PC-9 (cell line): ENCODE results near the gene SLC44A3. TPM values are rescaled to one million over a fixed set of nuclear protein-coding genes. Genes with fewer than 3 reads are reported as not detected.

Source experiments
- BruUV-seq: library from RNA; stranded (reverse); fragments of 400-500 nt; replicated peaks from 2 replicates; lab custom pipeline; 2021; lab: Mats Ljungman, UMichigan
- CTCF ChIA-PET: fragments of 300-600 bp; sonication (Branson Sonifier 250); formaldehyde crosslinking; loops from one replicate; lab custom pipeline; 2022; ENCODE audit warnings: antibody characterized with exemption; lab: Charles Lee
- POLR2A ChIA-PET: fragments of 300-600 bp; sonication (Branson Sonifier 250); formaldehyde crosslinking; loops from one replicate; lab custom pipeline; 2022; ENCODE audit warnings: antibody characterized with exemption; ENCODE audit not compliant: unreplicated experiment; lab: Charles Lee
- DNase-seq, 2 experiments: peaks; one replicate each; pipeline versions ENCODE4 v3.0.0 to v3.0.0-alpha.2; 2015 to 2022; ENCODE audit warnings: mixed read lengths in 1 of 2
- H2AFZ ChIP-seq: fragments of 200-600 bp; sonication (generic); 2 replicates; pipeline ENCODE4 v1.8.1; 2017; ENCODE audit warnings: antibody characterized with exemption
- H3F3A ChIP-seq: fragments of 200-600 bp; sonication (generic); 2 replicates; pipeline ENCODE4 v1.8.1; 2017; ENCODE audit warnings: antibody characterized with exemption, mild to moderate bottlenecking, low read depth; ENCODE audit not compliant: insufficient read depth
- H3K27ac ChIP-seq: fragments of 200-600 bp; sonication (generic); 2 replicates; pipeline ENCODE4 v1.6.1; 2016; ENCODE audit warnings: mixed run types
- H3K27me3 ChIP-seq: fragments of 200-600 bp; sonication (generic); 2 replicates; pipeline ENCODE4 v1.6.1; 2016; ENCODE audit warnings: low read depth, mixed run types; ENCODE audit not compliant: insufficient read depth
- H3K36me3 ChIP-seq: fragments of 200-600 bp; sonication (generic); 2 replicates; pipeline ENCODE4 v1.6.1; 2016; ENCODE audit warnings: low read depth, mixed run types
- H3K4me1 ChIP-seq: fragments of 200-600 bp; sonication (generic); replicated peaks from 2 replicates; pipeline ENCODE4 v1.6.1; 2016; ENCODE audit warnings: mixed run types; ENCODE audit not compliant: insufficient read depth
- H3K4me2 ChIP-seq: fragments of 200-600 bp; sonication (generic); 2 replicates; pipeline ENCODE4 v1.6.1; 2017; ENCODE audit warnings: mixed run types
- H3K4me3 ChIP-seq: fragments of 200-600 bp; sonication (generic); 2 replicates; pipeline ENCODE4 v1.6.1; 2016; ENCODE audit warnings: mixed run types
- H3K79me2 ChIP-seq: fragments of 200-600 bp; sonication (generic); 2 replicates; pipeline ENCODE4 v1.6.1; 2017; ENCODE audit warnings: low read depth, mixed run types
- H3K9me2 ChIP-seq: fragments of 200-600 bp; sonication (generic); 2 replicates; pipeline ENCODE4 v1.8.1; 2017; ENCODE audit warnings: mild to moderate bottlenecking; ENCODE audit not compliant: insufficient read depth
- H3K9me3 ChIP-seq: fragments of 200-600 bp; sonication (generic); 2 replicates; pipeline ENCODE4 v1.8.1; 2016; ENCODE audit warnings: low read depth; ENCODE audit not compliant: insufficient read depth
- H4K20me1 ChIP-seq: fragments of 200-600 bp; sonication (generic); 2 replicates; pipeline ENCODE4 v1.8.1; 2017; ENCODE audit not compliant: insufficient read depth
- EZH2 ChIP-seq: fragments of 200-600 bp; sonication (generic); IDR thresholded peaks from 2 replicates; pipeline ENCODE4 v1.8.0; 2017; ENCODE audit warnings: antibody characterized with exemption, low read depth
- intact Hi-C: fragments of 100-400 bp; cut with micrococcal nuclease; formaldehyde crosslinking; loops from one replicate; pipeline ENCODE4 v1.10.0; 2022; ENCODE audit not compliant: unreplicated experiment
- total RNA-seq: library from RNA; stranded (reverse); gene quantifications from 2 replicates; pipeline ENCODE4 v1.2.3, GENCODE V29; 2021
- TF ChIP-seq, protein P1 (sequence below): fragments of 200-600 bp; sonication (generic); conservative IDR thresholded peaks from 2 replicates; pipeline ENCODE4 v1.6.1; 2017; ENCODE audit warnings: mixed run types, antibody characterized with exemption, mild to moderate bottlenecking, moderate library complexity

The SLC44A3 gene
- total RNA-seq, 1 experiment from 2014 or later: 17.5 TPM

DNA sequence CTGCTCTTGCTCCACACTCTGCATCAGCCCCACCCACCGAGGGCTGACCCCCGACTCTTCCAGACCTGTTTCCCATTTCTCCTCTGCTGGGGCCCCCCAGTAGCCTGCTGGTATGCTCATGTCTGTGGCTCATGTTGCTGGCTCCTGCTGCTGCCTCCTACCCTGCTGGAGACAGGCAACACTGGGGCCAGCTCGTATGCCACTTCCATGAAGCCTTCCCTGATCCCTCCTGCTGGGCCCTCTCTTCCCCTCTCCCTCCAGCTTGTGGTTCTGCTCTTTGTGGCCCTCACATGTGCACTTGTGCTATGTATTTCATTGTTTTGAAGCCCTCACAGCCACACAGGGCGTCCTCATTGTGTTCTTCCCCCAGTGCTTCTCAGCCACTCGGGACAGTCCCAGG is 66.2 kb downstream of the SLC44A3 start:
- intact Hi-C loops: loop anchor here (5.0 kb wide), 1 partner anchor 34 kb away; no protein-coding TSS in a partner anchor
- Histone ChIP-seq H3K9me3 (no peaks in the 10 kb centered on the region), H3F3A (no peaks in the 10 kb centered on the region; the same call in 1 of the 2 replicates), H3K79me2 (no peaks in the 10 kb centered on the region), H3K9me2 (no peaks in the 10 kb centered on the region), H3K27me3 (no peaks in the 10 kb centered on the region), H3K4me2 (no peak overlapping the region), H2AFZ (no peak overlapping the region), H3K36me3 (peaks cover 6% of the 10 kb centered on the region; the same call in 1 of the 2 replicates), H3K27ac (no peak overlapping the region), H3K4me1 (0 out of 2 replicates have a peak, but pooled peaks cover 3% of the 10 kb centered on the region), H3K4me3 (no peak overlapping the region), H4K20me1 (no peaks in the 10 kb centered on the region)
- DNase-seq: no peak
- no TSS peak for BruUV-seq
- TF ChIP-seq EZH2: no peak
- TF ChIP-seq, protein P1, sequence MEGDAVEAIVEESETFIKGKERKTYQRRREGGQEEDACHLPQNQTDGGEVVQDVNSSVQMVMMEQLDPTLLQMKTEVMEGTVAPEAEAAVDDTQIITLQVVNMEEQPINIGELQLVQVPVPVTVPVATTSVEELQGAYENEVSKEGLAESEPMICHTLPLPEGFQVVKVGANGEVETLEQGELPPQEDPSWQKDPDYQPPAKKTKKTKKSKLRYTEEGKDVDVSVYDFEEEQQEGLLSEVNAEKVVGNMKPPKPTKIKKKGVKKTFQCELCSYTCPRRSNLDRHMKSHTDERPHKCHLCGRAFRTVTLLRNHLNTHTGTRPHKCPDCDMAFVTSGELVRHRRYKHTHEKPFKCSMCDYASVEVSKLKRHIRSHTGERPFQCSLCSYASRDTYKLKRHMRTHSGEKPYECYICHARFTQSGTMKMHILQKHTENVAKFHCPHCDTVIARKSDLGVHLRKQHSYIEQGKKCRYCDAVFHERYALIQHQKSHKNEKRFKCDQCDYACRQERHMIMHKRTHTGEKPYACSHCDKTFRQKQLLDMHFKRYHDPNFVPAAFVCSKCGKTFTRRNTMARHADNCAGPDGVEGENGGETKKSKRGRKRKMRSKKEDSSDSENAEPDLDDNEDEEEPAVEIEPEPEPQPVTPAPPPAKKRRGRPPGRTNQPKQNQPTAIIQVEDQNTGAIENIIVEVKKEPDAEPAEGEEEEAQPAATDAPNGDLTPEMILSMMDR: no peak
- ChIA-PET CTCF (no interaction called here), POLR2A (no interaction called here)

DNA sequence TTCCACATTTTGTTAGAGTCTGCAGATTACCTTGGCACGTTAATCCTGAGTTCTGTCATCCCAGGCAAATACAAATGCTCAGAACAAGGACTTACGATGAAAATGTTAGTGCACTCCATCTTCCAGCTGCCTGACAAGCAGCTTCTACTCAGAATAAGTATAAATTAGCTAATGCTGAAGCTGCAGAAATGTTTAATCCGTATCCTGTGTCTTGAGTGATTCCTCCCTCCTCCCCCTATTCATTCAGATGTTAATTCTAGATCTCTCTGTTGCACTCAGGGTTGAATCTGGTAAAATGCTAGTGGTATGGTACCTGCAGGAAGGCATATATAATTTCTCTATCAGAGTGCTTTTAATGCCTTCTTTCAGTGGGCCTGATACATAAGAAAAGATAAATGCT is 66.9 kb downstream of the SLC44A3 start:
- H3K4me1 ChIP-seq: 0 out of 2 replicates have a peak, but pooled peaks cover 3% of the 10 kb centered on the region
- CTCF ChIA-PET: no interaction called here
- no peak overlapping the region for H3K4me3 ChIP-seq
- no peak overlapping the region for H3K27ac ChIP-seq
- BruUV-seq: no TSS peak
- intact Hi-C loops: loop anchor here (5.0 kb wide), 1 partner anchor 35 kb away; no protein-coding TSS in a partner anchor
- TF ChIP-seq, protein P1: no peak
- TF ChIP-seq EZH2: no peak
- H3K9me3 ChIP-seq: no peaks in the 10 kb centered on the region
- H3K9me2 ChIP-seq: no peaks in the 10 kb centered on the region
- H3K36me3 ChIP-seq: peaks cover 8% of the 10 kb centered on the region; the same call in 1 of the 2 replicates
- H2AFZ ChIP-seq: no peak overlapping the region
- H3F3A ChIP-seq: no peaks in the 10 kb centered on the region; the same call in 1 of the 2 replicates
- H3K4me2 ChIP-seq: no peak overlapping the region
- POLR2A ChIA-PET: no interaction called here
- no peaks in the 10 kb centered on the region for H4K20me1 ChIP-seq
- H3K27me3 ChIP-seq: no peaks in the 10 kb centered on the region
- DNase-seq: no peak
- no peaks in the 10 kb centered on the region for H3K79me2 ChIP-seq

GRCh38 chr1:94887603-94888171 is 67.5 kb downstream of the SLC44A3 start:
- 0 out of 2 replicates have a peak, but pooled peaks cover 3% of the 10 kb centered on the region for H3K4me1 ChIP-seq
- no peaks in the 10 kb centered on the region; the same call in 1 of the 2 replicates for H3F3A ChIP-seq
- TF ChIP-seq, protein P1: no peak
- no peak for TF ChIP-seq EZH2
- H3K9me3 ChIP-seq: no peaks in the 10 kb centered on the region
- H3K36me3 ChIP-seq: peaks cover 9% of the 10 kb centered on the region; the same call in 1 of the 2 replicates
- no peaks in the 10 kb centered on the region for H3K27me3 ChIP-seq
- H3K27ac ChIP-seq: no peak overlapping the region
- H2AFZ ChIP-seq: no peak overlapping the region
- H3K4me2 ChIP-seq: no peak overlapping the region
- H3K79me2 ChIP-seq: no peaks in the 10 kb centered on the region
- intact Hi-C loops: loop anchor here (5.0 kb wide), 1 partner anchor 35 kb away; no protein-coding TSS in a partner anchor
- BruUV-seq: no TSS peak
- no peaks in the 10 kb centered on the region for H3K9me2 ChIP-seq
- CTCF ChIA-PET: interaction anchor here (0.6 kb wide), 1 partner anchor 346 kb away, joined by 3 read pairs; no protein-coding TSS in a partner anchor
- POLR2A ChIA-PET: no interaction called here
- no peak for DNase-seq
- H4K20me1 ChIP-seq: no peaks in the 10 kb centered on the region
- no peak overlapping the region for H3K4me3 ChIP-seq
